Choroid plexus epithelial cell (primary cell): Measurements from ENCODE around the gene ESRRB.
A peak's percentile ranks its signal among the peaks of the same experiment; 100 is the strongest.

Source experiments
- DNase-seq: peaks from one replicate; pipeline ENCODE4 v3.0.0-alpha.2; 2010; ENCODE audit warnings: low read depth
- H3K4me3 ChIP-seq: 2 replicates; pipeline ENCODE4 v1.5.1; 2011; ENCODE audit warnings: low read depth, mild to moderate bottlenecking, control low read depth, low read length, moderate library complexity
- CTCF ChIP-seq: conservative IDR thresholded peaks from 2 replicates; pipeline ENCODE4 v1.5.1; 2011; ENCODE audit warnings: low read depth, mild to moderate bottlenecking, control low read depth, inconsistent platforms, low read length, moderate library complexity

Gene ESRRB

GRCh38 chr14:76462330-76462729 is 86.4 kb downstream of the ESRRB start:
- no peak overlapping the region for H3K4me3 ChIP-seq
- TF ChIP-seq CTCF: no peak
- DNase-seq: no peak

GRCh38 chr14:76463105-76463504 is 87.2 kb downstream of the ESRRB start:
- no peak overlapping the region for H3K4me3 ChIP-seq
- no peak for DNase-seq
- no peak for TF ChIP-seq CTCF

- no peak overlapping the region for H3K4me3 ChIP-seq
- no peak for DNase-seq
- no peak for TF ChIP-seq CTCF
Observed at GRCh38 chr14:76464856-76465255, 88.9 kb downstream of the ESRRB start.

- no peak for DNase-seq
- no peak for TF ChIP-seq CTCF
- no peak overlapping the region for H3K4me3 ChIP-seq
Observed at GRCh38 chr14:76465664-76466063, 89.7 kb downstream of the ESRRB start.

- H3K4me3 ChIP-seq: no peak overlapping the region
- no peak for TF ChIP-seq CTCF
- DNase-seq: no peak
Observed at GRCh38 chr14:76467711-76468155, 91.8 kb downstream of the ESRRB start.

GRCh38 chr14:76472199-76472723 is 96.3 kb downstream of the ESRRB start:
- TF ChIP-seq CTCF: no peak
- DNase-seq: no peak
- H3K4me3 ChIP-seq: no peak overlapping the region

- peak; percentile 21 for DNase-seq
- H3K4me3 ChIP-seq: no peak overlapping the region
- TF ChIP-seq CTCF: peak; percentile 3
Observed at GRCh38 chr14:76473481-76474263, 97.7 kb downstream of the ESRRB start.
